K562 (cell line): ENCODE results near the gene TFF1. TPM values are rescaled to one million over a fixed set of nuclear protein-coding genes. Genes with fewer than 3 reads are reported as not detected.

Source experiments
- CREB5 ChIP-seq: fragments of 250-450 bp; sonication (Bioruptor Pico); IDR thresholded peaks from 2 replicates; pipeline ENCODE4 v1.5.0; 2020; ENCODE audit warnings: mild to moderate bottlenecking
- GABPB1 ChIP-seq: sonication (generic); formaldehyde crosslinking; IDR thresholded peaks from 2 replicates; pipeline ENCODE4 v1.8.0; 2022; ENCODE audit warnings: mild to moderate bottlenecking, missing genetic modification reagents
- HEY1 ChIP-seq: fragments of 250-450 bp; sonication (Bioruptor Pico); IDR thresholded peaks from 2 replicates; pipeline ENCODE4 v1.5.0; 2020; ENCODE audit warnings: mild to moderate bottlenecking, moderate library complexity, borderline replicate concordance
- HMG20A ChIP-seq: fragments of 450-650 bp; formaldehyde crosslinking; conservative IDR thresholded peaks from 2 replicates; pipeline ENCODE4 v1.4.0; 2020; ENCODE audit warnings: mild to moderate bottlenecking, mixed read lengths
- PTBP1 ChIP-seq: fragments of 200-400 bp; formaldehyde crosslinking; IDR thresholded peaks from 2 replicates; pipeline ENCODE4 v1.6.1; 2017; ENCODE audit warnings: low read depth, low read length
- REST ChIP-seq, 2 experiments: fragments of 450-650 bp; formaldehyde crosslinking in 1 of 2; IDR thresholded peaks; 2 replicates each; pipeline versions ENCODE4 v1.4.0 to v1.6.1; 2014 to 2020; ENCODE audit warnings: mild to moderate bottlenecking in 2 of 2, borderline replicate concordance in 1 of 2, low read depth in 1 of 2
- SP2 ChIP-seq: IDR thresholded peaks from 2 replicates; pipeline ENCODE4 v1.6.1; 2011; ENCODE audit warnings: mild to moderate bottlenecking, low read depth, low read length, moderate library complexity; ENCODE audit not compliant: poor library complexity, severe bottlenecking; ENCODE audit errors: extremely low read depth
- SUPT5H ChIP-seq: fragments of 450-650 bp; IDR thresholded peaks from 2 replicates; pipeline ENCODE4 v1.6.1; 2016
- TCF3 ChIP-seq: sonication (generic); formaldehyde crosslinking; IDR thresholded peaks from 2 replicates; pipeline ENCODE4 v1.4.0; 2020; ENCODE audit warnings: mild to moderate bottlenecking, missing genetic modification reagents
- ZNF140 ChIP-seq: fragments of 250-450 bp; sonication (Bioruptor Pico); IDR thresholded peaks from 2 replicates; pipeline ENCODE4 v1.8.0; 2021; ENCODE audit warnings: moderate library complexity, mild to moderate bottlenecking, inconsistent platforms
- ZNF668 ChIP-seq: fragments of 250-450 bp; sonication (Bioruptor Pico); IDR thresholded peaks from 2 replicates; pipeline ENCODE4 v1.8.0; 2022; ENCODE audit warnings: mild to moderate bottlenecking, inconsistent platforms
- ZNF764 ChIP-seq: fragments of 250-450 bp; sonication (Bioruptor Pico); IDR thresholded peaks from 2 replicates; pipeline ENCODE4 v1.4.0; 2020; ENCODE audit warnings: low read depth, mild to moderate bottlenecking, moderate library complexity
- ZSCAN32 ChIP-seq: fragments of 450-650 bp; formaldehyde crosslinking; IDR thresholded peaks from 2 replicates; pipeline ENCODE4 v1.4.0; 2020; ENCODE audit warnings: mild to moderate bottlenecking, moderate library complexity
- polyA plus RNA-seq, 8 experiments: library from polyadenylated mRNA; depleted of rRNA in 4 of 8; stranded (reverse) in 5 of 8; unstranded in 3 of 8; fragments of >200 nt; fragmentation: Nextera tagmentation in 2 of 8; fragmentation: Illumina TruSeq in 1 of 8; extraction: Ambion mirVana in 2 of 8; extraction: Trizol in 1 of 8; gene quantifications; 2 replicates each; pipeline versions ENCODE4 v1.2.1 to v1.2.3, GENCODE V29; 2011 to 2014; ENCODE audit warnings: inconsistent platforms in 1 of 8, missing spikeins in 1 of 8
- total RNA-seq, 7 experiments: library from RNA; depleted of rRNA in 6 of 7; stranded (reverse); fragments of >200 nt in 6 of 7; fragmentation: Illumina TruSeq in 2 of 7; extraction: Trizol in 2 of 7; gene quantifications; 2 replicates each; pipeline versions ENCODE4 v1.2.1 to v1.2.3, GENCODE V29; 2011 to 2021; ENCODE audit warnings: low replicate concordance in 1 of 7
- TF ChIP-seq, protein P1 (sequence below): sonication (generic); formaldehyde crosslinking; IDR thresholded peaks from 2 replicates; pipeline ENCODE4 v1.9.0; 2022; ENCODE audit warnings: mild to moderate bottlenecking, missing genetic modification reagents
- TF ChIP-seq, protein P2 (sequence below): fragments of 250-450 bp; sonication (Bioruptor Pico); IDR thresholded peaks from 2 replicates; pipeline ENCODE4 v1.8.0; 2021; ENCODE audit warnings: moderate library complexity, mild to moderate bottlenecking, inconsistent platforms

Gene TFF1
- total and polyA plus RNA-seq, 9 of the 15 experiments (the other 6 are each of a cell fraction or from before 2014, with no cell fraction given), result 0.31 TPM; not detected in 8

DNA sequence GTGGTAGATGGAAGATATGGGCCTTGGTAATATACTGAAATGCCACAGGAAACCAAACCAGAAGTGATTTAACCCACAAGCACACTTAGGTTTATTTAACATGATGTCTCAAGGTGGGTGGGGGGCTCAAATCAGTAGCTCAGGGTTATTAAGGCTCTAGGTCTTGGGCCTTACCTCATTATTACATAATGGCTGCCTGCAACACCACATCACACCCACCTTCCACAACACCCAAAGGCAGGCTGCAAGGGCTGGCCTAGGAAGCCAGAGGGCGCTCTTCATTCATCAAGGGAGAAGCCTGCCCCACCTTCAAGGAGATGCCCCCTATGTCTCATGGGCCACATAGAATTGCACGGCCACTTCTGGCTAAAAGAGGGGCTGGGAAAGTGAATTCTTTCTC lies 6.0 kb downstream of the TFF1 start (continued):
- TF ChIP-seq CREB5 (CRISPR knock-in tag) (no peak), ZNF668 (CRISPR knock-in tag) (no peak), SP2 (no peak), ZNF140 (CRISPR knock-in tag) (no peak), HMG20A (CRISPR knock-in tag) (no peak), SUPT5H (no peak), HEY1 (CRISPR knock-in tag) (no peak), REST (IDR thresholded peaks at IDR 0.05; ENCODE audit: borderline replicate concordance) (peak; percentile 63), REST (CRISPR knock-in tag; IDR thresholded peaks at IDR 0.05; ENCODE audit: low read depth) (no peak), GABPB1 (CRISPR knock-in tag) (no peak), TCF3 (CRISPR knock-in tag) (no peak), PTBP1 (peak; percentile 95), ZNF764 (no peak), ZSCAN32 (CRISPR knock-in tag) (no peak)
- TF ChIP-seq, protein P1, sequence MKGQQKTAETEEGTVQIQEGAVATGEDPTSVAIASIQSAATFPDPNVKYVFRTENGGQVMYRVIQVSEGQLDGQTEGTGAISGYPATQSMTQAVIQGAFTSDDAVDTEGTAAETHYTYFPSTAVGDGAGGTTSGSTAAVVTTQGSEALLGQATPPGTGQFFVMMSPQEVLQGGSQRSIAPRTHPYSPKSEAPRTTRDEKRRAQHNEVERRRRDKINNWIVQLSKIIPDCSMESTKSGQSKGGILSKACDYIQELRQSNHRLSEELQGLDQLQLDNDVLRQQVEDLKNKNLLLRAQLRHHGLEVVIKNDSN (CRISPR knock-in tag), result no peak
- TF ChIP-seq, protein P2, sequence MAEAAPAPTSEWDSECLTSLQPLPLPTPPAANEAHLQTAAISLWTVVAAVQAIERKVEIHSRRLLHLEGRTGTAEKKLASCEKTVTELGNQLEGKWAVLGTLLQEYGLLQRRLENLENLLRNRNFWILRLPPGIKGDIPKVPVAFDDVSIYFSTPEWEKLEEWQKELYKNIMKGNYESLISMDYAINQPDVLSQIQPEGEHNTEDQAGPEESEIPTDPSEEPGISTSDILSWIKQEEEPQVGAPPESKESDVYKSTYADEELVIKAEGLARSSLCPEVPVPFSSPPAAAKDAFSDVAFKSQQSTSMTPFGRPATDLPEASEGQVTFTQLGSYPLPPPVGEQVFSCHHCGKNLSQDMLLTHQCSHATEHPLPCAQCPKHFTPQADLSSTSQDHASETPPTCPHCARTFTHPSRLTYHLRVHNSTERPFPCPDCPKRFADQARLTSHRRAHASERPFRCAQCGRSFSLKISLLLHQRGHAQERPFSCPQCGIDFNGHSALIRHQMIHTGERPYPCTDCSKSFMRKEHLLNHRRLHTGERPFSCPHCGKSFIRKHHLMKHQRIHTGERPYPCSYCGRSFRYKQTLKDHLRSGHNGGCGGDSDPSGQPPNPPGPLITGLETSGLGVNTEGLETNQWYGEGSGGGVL (CRISPR knock-in tag), result no peak
